Stimulated activated CD4-positive, alpha-beta T cell treated with anti-CD3 and anti-CD28 coated beads, Interleukin-2, amount 100 ng/mL, for 24 hours (primary cell): ENCODE results near the gene STK16.
A peak's percentile ranks its signal among the peaks of the same experiment; 100 is the strongest.
"Not testable (repeated sequence)": the region's sequence is repeated elsewhere in the genome, so short reads cannot be mapped to it uniquely, and the experiment has no call there.

ENCODE experiments used
- DNase-seq, 2 donors: peaks; one replicate each; pipeline ENCODE4 v3.0.0-alpha.2; 2020

STK16 gene

DNA sequence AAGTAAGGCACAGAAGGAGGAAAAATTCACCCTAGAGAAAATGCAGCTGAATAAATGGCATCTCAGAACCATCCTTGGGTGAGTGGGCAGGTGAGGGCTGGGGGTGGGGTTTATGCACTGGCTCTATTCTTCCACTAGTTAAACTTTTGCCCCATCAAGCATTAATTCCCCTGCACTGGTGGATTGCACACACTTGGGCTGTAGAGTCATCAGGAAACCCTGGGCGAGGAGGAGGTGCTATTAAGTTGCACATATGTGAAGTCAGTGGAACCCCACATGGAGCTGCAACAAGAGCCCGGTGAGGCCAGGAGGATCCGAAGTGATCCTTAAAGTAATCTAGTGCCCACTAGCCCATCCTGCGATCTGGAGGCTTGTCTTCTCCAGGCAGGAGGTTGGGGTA lies 27.1 kb downstream of the STK16 start:
- no peak for DNase-seq

- no peak for DNase-seq
Observed at GRCh38 chr2:219272995-219273394, 27.7 kb downstream of the STK16 start.

DNA sequence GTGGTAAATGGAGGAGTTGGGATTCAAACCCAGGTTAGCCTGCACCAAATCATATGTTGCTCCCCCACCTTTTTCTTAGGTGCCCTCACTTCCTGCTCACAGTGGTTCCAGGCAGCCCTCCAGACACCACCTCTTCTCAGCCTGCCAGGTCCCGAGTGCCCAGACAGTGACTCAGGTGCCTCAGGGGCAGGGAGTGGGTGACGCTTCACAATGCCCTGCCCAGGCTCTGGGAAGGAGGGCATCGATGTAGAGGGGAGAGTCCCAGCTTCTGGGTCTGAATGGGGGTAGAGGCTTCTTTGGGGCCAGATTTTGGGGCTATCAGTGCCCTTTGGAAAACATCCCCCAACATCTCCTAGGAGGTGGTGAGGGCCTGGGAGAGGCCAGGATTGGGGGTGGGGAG lies 28.7 kb downstream of the STK16 start:
- DNase-seq: no peak

DNA sequence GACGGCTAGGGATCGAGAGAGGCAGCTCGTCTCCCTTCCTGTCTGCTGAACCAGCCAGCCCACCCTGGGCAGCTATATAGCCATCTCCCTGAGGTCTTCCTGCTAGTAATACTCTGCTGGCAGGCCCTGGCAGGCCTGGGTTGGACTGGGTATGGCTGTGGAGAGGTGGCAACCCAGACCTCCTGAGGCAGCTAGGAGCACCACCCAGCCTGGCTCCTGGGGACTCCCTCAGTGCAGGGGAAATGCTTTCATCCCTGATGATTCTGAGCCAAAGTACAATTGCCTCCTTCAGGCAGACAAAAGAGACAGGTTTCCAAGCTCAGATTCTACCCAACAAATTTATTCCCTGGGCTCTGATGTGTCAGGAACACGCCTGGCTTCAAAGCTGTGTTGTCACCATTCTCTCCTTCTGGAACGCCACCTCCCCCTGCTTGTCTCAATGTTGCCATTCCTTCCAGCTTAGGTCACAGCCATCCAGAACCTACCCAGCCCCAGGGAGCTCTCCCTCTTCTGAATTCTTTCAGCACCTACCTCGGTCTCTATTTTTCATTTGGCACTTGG lies 29.2 kb downstream of the STK16 start:
- DNase-seq: no peak

DNA sequence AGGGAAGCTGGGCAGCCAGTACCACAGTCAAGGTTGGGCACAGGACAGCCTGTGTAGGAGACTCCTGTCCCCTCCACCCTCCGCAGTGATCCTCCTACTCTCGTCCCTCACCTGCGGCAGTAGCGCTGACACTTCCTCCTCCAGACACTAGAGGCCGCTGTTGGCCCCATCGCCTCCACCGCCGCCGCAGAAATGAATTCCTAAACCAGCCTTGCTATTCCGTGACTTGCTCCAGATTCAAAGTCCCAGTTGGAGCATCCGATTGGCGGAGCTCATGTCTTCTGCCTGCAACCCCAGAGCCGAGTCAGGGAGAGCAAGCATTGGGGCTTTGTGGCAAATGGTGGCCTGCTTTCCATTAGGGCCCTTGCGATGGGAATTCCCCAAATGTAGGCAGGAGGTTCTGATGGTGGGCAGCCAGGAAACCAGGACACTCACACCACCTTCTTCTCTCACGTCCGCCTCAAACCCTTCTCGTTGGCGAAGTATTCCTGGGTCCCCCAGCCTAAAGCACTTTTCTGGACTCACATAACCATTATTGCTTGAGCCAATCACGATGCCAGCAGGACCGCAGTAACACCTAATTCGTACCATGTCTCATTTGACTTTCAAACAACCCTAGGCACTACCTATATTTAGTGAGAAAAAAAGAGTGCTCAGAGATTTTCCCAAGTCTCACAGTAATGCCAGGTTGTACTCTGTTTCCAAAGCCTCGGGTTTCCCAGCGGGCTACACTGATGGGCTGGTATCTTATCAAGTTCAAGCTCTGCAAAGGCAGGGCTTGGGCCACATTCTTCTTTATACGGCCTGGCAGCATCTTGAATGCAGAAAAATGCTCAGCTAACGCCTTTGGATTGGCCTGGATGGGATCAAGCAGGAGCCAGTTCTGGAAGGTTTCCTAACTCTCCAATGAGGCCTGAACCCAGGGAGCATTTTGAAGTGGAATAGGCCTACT lies 32.7 kb downstream of the STK16 start:
- peak; percentile 81 to 82 for DNase-seq

- no peak for DNase-seq
Observed at GRCh38 chr2:219278655-219279150, 33.4 kb downstream of the STK16 start.

DNA sequence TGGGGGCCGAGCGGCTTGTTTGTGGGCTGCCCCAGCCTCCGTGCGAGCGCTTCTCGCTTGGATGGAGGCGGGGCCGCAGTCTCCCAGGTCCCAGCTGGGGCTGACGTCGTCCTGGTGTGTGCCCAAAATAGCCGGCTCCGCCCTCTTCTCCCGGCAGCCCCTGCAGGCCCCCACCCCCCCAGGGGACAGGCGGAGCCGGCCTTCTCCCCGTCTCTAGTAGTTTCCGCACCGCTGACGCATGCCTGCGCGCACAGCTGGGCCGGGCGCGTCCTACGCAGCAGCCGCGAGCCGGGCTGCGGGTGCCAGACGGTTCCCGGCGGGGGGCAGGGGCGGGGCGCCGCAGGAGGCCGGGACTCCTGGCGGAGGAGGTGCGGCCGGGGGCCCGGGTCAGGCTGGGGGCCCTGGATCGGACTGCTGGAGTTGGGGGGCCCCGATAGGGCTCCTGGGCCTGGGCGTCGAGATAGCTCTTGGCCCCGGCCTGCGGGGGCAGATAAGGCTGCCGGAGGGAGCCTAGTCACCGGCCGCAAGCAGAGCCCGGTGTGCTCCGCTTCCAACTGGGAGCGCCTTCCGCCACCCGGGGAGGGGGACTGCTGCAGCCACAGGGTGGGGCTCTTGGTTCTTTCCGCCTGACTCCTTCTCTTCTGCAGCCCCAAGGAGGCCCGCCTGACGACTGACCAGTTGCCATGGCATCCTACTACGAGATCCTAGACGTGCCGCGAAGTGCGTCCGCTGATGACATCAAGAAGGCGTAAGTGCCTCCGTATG lies 34.1 kb downstream of the STK16 start, which contains the start of gene DNAJB2:
Gene DNAJB2 (plus strand): TSS at position 216 of the 765 bp plus-strand sequence. CDS start 468 bp downstream, at position 684.
- DNase-seq: peak; percentile 99 to 100

- no peak for DNase-seq
Observed at GRCh38 chr2:219279916-219280516, 34.7 kb downstream of the STK16 start.

DNA sequence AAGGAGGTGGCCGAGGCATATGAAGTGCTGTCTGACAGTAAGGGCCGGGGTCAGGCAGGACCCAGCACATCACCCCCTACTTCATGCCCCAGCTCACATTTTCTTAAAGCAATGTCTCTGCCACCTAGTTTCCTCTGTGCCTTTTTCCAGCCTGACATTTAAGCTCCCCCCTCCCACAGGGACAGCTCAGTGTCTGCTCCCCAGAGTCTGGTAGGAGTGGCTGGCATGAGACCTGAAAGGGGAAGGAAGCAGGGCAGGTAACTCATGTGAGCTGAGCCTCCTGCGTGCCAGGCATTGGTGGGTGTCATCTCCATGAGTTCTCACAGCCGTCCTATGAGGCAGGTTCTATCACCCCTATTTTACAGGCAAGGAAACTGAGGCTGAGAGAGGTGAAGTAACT lies 35.4 kb downstream of the STK16 start:
- no peak for DNase-seq

DNA sequence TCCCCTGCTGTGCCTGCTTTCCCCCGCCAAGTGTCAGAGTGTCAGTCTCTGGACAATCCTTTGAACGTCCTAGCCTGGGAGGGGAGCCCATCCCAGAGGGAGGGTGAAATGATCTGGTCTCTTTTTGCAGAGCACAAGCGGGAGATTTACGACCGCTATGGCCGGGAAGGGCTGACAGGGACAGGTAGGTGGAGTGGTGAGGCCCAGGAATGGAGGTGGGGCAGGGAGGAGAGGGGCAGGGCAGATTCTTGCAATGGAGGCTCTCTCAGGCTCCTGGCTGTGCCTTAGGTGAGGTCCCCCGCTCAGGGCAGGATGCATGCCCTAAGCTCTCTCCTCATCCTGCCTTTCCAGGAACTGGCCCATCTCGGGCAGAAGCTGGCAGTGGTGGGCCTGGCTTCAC lies 36.3 kb downstream of the STK16 start:
- DNase-seq: no peak

GRCh38 chr2:219282375-219282774 lies 37.1 kb downstream of the STK16 start:
- DNase-seq: no peak

GRCh38 chr2:219282943-219283581 lies 37.8 kb downstream of the STK16 start:
- DNase-seq: no peak

GRCh38 chr2:219284501-219285372 lies 39.5 kb downstream of the STK16 start:
- DNase-seq: no peak

DNA sequence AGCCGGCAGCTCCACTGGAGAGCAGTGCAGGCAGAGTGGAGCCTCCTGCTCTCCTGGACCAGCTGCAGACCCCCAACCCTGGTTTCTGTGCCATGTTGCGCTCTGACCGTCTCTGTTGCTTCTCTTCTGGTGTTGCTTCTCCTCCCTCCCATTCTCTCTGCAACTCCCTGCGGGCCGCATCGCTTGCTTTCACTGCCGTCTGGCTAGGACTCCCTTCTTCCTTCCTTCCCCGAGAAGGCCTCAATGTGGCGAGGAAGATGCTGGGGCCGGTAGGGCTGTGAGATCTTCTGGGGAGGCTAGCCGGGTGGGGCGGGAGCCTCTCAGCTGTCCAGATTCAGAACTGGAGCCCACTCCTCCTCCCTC lies 40.1 kb downstream of the STK16 start:
- no peak for DNase-seq

- no peak for DNase-seq
Observed at GRCh38 chr2:219285894-219286425, 40.7 kb downstream of the STK16 start.

DNA sequence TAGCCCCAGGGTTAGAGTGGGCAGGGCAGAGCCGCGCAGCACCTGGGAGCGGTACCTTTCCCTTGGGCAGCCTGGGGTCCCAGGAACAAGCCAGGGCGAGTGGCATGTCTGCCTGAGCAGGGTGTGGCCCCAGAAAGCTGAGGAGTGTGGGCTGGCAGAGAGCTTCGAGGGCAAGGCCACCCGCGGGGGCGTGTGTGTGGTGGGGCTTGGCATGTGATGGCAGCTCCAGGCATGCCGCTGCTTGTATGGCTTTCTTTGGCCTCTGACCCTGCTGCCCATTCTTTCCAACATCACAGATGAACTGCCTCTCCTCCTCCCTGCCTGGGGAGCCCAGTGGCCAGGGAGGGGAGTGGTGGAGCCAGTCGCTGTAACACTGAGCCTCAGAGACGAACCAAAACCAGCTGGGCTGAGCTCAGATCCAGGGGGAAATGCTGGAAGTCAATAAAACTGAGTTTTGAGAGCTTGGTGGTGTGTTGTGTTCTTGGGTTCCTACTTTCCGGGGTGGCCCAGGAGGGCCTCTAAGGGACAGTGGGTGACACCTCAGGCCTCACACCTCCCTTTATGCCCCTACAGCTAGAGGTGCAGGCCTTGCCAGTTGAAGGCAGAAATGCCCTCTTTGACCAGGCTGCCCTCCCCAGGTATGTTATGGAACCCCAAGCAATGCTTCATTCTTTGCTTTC lies 41.3 kb downstream of the STK16 start:
- no peak for DNase-seq

- not testable (repeated sequence) for DNase-seq
Observed at GRCh38 chr2:219287116-219287440, 41.8 kb downstream of the STK16 start.

DNA sequence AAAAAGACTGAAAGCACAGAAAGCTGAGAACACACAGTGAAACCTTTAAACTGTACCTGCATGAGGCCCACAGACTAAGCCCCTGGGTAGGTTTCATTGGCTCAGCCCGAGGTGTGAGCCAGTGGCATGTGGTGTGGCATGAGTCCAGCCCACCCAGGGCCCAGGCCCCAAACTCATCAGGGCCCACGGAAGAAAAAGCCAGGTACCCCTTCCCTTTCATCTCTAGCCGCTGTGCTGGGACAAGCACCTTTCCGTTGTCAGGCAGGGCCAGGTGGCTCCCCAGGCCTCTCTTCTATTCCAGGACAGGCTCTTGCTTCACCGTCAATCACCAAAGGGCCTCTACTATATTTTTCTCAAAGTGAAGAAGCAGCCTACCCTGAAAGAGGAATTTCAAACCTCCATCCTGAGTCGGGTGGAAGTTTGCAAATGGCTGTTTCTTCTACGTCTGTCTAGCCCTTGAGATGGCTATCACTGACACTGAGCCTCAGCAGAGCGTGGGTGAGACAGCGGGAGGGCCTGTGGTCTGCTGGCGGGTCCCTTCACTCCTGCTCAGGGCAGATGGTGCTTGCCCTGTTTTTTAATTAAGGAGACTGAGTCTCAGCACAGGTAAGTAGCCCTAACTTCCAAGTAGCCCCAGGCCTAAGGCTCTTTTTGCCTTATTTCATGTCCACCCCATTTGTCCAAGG lies 42.4 kb downstream of the STK16 start:
- DNase-seq: no peak

DNA sequence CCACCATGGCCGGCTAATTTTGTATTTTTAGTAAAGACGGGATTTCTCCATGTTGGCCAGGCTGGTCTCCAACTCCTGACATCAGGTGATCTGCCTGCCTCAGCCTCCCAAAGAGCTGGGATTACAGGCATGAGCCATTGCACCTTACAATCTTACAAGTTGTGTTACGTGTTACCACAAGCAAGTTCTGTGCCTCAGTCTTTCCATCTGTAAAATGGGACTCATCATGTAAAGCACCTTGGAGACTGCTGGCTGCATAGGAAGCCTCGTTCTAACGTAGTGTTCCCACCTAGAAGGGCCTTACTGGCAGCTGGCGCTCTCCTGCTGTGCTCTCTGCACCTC lies 43.9 kb downstream of the STK16 start:
- DNase-seq: no peak
